ENCODE data around the gene TPCN1. TPM values are rescaled to one million over a fixed set of nuclear protein-coding genes. Genes with fewer than 3 reads are reported as not detected.

The TPCN1 gene
- total RNA-seq, 2 donors from 2014 or later: 28.8 to 50.8 TPM

DNA sequence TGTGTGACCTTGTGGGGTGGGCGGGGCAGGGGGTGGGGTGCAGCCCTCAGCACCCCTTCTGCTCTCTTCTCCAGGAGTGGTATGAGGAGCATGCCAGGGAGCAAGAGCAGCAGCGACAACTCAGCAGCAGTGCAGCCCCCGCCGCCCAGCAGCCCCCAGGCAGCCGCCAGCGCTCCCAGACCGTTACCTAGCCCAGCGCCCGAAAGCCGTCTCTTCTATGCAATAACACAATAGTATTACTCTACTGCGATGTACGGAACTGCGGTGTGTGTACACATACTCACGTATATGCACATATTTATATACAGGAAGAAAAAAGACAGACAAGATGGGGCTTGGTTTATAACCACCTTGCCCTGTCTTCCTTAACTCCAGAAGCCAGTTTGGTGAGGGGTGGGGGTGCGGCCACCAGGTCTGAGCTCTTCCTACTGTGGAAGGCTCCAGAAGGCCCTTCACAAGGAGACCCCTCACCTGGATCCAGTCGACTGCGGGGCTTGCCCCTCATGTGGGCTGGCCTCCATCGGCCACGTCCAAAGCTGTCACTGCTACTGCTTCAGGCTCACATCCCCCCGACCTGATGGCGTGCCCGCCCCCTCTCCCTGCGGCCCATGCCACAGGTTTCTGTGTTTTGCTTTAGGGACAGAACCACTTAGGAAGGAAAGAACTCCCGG is 74.8 kb downstream of the TPCN1 start:
- DNase-seq (ENCODE audit: low spot score): no peak
- intact Hi-C loops (cut with DNase I): no loop called here

DNA sequence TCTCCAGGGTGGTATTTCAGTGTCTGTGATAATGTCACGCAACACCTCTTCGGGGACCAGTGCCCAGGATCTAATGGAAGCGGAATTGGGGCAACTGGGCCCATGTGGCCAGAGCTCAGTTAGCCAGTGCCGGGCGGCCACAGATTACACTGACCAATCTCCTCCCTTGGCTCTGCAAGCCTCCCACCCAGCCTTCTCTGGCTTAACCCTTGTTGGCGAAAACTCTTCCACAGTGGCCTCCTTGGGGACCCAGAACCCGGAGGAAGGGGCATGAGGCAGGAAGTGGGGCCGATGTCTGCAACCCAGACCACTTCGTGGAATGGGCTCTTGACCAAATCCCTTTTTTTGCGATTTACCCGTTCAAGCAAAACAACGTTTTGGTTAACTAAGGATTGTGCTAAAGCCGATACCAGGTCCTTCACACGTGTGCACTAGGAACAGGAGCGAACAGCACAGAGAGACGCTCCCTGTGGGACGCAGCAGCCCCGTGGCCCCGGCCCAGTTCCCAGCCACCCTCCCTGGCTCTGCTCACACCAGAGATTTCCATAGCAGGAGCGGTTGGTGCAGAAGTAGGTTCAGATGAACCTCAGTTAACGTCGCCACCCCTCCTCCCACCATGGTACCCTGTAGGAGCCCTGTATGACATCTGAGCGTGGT is 75.4 kb downstream of the TPCN1 start:
- intact Hi-C loops (cut with DNase I): no loop called here
- no peak for DNase-seq (ENCODE audit: low spot score)

DNA sequence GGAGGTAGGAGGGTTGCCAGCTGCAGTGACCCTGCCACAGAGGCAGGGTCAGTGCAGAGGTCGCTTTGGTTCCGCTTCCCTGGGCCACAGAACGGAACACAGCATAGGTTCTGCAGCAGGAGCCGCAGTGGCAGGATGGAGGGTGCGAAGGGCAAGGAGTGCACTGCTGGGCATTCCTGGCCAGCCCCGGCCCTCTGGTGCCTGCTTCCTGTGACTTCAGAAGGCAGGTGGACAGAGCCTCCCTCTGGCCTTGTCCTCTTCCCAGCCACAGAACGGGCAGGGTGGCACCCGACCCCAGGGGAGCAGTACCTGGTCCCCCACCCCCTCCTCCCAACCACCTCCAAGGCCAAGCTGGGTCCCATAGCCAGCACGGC is 75.9 kb downstream of the TPCN1 start:
- intact Hi-C loops (cut with DNase I): no loop called here

DNA sequence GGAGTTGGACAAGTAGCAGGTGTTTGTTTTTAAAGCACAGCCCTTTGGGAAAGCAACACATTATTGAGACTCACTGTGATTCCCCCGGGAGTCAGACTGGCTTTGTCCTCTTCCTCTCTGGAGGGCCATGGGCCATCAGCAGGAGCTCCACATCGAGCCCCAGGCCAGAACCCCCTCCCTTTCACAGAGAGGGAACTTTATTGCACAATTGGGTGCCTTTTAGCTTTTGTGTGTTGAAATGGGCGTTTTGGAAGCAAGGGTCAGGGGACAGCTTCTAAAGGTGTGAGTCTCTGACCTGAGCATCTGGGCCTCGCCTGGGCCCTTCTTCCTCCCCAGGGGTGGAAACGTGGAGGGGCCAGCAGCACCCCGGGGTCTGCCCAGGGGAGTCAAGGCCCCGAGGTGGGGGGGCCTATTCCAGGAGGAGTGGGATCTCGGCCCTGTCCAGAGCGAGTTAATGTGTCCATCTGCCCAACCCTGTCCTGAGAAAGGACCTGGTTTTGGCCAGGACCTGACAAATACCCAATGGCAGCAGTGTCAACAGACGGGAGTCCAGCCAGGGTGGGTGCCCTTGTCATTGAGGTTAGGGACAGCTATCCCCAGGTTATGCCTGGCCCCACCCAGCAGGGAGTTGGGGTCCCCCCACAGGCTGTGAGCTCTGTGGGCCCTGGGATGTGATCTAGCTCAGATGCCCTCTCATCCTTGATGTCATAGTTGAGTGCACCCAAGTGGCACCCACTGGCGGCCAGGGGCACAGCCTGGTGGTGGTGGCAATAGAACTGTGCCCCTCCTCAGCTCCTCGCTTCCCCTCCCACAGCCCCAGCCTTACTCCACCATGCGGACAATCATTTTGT is 76.6 kb downstream of the TPCN1 start:
- no peak for DNase-seq (ENCODE audit: low spot score)
- intact Hi-C loops (cut with DNase I): no loop called here

More for the DNA sequence above, 75.9 kb downstream of the TPCN1 start:
- no peak for DNase-seq (ENCODE audit: low spot score)

DNA sequence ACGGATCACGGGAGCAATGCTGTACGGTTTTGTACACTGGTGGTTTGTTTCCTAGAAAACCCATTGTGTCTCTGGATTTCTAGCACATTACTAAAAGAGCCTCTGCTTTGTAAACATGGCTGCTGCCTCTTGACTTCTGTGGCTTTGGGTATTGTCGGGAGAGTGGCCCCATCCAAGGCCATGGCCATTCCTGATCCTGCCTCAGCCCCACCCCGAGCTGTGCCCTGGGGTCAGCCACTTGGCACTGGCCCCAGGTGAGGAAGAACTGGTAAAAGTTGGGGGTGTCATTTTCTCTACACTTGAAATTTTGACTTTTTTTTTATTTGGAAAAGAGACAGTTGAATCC is 77.2 kb downstream of the TPCN1 start:
- intact Hi-C loops (cut with DNase I): no loop called here
- no peak for DNase-seq (ENCODE audit: low spot score)

DNA sequence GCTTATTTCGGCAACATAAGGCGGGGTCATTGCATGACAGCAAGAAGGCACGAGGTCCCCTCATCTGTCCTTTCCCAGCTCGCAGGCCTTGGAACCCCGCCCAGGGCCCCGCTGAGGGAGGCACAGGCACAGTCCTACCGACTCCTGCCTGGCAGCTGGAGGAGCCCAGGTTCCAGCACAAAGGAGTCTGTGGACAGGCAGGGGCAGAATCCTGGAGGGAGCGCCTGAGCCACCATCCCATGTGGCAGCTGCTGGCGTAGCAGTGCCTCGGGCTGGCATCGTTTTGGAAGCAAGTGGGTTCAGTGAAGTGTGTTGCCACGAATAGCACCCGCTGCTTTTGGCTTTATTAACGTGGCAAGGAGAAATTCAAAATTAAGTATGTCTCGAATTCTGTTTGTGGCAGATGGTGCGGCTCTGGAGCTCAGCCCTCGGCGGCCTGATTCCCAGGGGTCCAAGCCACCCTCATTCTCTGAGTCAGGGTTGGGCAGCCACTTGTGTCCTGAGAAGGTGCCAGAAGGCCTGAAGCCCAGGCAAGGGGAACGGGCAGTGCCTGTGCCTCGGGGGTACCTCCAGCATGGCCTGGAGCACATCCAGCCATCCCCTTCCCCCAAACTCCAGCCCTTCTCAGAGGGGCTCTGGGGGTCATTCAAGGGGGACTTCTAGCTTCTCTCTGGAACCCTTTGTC is 77.7 kb downstream of the TPCN1 start:
- no peak for DNase-seq (ENCODE audit: low spot score)
- intact Hi-C loops (cut with DNase I): no loop called here

DNA sequence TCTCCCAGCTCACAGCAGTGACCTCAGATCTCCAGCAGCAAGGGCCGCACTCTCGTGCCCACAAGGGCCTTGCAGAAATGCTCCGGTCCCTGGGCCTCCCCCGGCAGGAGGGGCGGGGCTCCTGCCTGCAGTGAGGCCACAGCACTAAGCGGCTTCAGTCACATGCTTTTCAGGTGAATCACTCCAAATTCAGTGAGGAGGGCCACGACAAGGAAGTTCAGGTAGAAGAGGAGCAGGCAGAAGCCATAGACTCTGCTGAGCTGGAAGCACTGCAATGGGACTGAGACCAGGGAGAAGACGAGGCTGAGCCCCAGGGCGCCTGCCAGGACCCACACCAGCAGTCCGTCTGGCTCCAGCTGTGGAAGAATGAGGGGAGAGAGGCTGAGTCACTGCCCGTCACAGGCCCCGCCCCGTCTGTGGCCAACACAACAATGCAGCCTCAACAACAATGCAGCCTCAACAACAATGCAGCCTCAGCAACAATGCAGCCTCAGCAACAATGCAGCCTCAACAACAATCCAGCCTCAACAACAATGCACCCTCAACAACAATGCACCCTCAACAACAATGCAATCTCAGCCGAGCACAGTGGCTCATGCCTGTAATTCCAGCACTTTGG is 78.5 kb downstream of the TPCN1 start:
- peak; percentile 89 for DNase-seq (ENCODE audit: low spot score)
- intact Hi-C loops (cut with DNase I): no loop called here

DNA sequence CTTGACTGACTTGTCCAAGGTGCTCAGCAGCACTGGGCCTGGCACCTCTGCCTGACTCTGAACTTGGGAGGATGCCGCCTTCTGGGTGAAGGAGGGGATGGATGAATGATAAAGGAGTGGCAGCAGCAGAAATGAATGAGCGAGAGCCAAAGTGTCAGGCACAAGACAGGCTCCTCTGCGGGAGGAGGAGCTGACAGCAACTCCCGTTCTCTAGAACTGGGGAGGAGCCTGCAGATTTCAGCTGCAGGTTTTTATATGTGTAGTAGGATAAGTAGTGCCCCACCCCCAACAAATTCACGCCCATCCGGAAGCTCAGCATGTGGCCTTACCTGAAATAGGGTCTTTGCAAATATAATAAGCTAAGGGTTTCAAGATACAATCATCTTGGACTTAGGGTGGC is 80.5 kb downstream of the TPCN1 start:
- intact Hi-C loops (cut with DNase I): no loop called here
- DNase-seq (ENCODE audit: low spot score): no peak

DNA sequence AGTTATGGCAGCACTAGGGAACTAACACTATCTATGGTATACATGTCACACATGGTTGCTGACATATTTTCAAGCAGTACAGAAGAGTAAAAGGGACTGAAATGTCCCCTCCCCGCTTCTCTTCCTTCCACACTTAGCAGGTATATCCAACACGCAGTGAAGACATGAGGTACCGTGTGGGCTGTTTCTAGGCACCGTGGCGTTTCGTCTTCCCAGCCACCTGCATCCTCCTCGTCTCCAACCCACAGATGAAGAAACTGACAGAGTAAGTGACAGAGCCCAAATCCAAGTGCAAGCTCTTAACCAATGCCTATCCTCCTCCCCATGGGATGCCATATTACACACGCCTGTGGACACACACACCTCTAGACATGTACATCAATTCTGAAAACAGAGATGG is 81.2 kb downstream of the TPCN1 start:
- intact Hi-C loops (cut with DNase I): no loop called here

DNA sequence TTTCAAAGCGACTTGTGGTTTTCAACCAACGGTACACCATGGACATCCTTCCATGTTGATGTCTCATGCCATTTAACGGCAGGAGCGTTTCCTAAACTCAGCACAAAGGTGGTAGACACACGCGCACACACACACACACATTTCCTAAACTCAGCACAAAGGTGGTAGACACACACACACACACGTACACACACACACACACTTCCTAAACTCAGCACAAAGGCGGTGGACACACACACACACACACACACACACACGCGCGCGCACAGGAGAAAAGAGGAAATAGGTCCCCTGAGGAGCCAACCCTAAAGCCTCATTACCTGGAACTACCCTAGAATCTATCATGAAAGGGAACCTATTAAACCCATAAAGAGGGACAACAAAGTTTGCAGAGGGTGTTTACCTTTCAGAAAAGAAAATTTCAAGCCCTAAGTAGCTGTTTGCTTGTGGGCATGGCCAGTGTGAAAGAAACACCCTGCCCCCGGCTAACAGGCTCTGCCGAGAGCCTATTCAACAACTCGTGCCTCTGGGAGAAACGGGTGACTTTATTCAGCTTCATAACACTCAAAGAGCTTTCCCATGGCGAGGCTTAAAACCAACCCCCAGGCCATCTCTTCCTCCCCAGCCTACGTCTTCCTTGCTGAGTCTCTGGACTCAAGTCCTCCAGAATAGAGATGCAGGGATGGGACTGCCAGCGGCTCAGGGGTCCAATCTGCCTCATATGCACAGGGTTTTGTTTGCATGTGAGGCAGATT is 81.8 kb downstream of the TPCN1 start:
- DNase-seq (ENCODE audit: low spot score): no peak
- intact Hi-C loops (cut with DNase I): no loop called here

More for the DNA sequence above, 81.2 kb downstream of the TPCN1 start:
- DNase-seq (ENCODE audit: low spot score): no peak

DNA sequence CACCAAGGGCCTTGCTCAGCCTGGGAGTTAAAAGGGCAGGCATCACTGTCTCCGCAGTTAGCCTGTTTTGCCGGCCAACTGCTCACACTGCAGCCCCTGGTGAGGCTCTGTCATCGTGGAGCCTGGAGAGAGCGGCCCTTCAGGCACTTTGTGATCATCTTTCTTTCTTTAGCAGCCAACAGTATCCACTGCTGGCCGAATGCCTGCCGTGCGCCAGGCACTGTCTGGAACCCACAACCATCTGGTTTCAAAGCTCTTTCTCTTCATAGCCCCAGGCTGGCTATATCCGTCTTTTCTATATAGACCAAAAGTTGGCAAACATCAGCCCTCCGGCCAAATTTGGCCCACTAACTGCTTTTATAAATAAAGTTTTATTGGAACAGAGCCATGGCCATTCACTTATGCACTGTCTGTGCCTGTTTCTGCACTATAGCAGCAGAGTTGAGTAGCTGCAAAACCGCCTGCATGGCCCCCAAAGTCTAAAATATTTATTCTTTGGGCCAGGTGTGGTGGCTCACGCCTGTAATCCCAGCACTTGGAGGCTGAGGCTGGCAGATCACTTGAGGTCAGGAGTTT is 84.1 kb downstream of the TPCN1 start:
- intact Hi-C loops (cut with DNase I): no loop called here
- no peak for DNase-seq (ENCODE audit: low spot score)

DNA sequence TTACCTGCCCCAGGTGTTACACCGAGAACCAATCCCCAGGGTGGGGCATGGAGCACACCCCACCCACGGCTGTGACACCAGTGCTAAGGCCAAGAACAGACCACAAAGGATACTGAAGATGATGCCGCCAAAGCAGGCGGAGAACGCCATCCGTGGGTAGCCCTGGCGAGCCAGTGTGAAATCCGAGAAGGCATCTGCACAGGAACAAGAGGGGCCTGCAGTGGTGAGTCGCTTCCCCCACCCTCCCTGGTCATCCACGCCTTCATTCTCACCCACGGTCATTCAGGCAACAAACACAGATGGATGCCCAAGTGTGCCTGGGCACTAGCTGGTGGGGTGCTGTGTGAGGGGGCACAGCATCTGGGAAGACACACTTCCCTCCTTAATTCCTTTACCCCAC is 85.1 kb downstream of the TPCN1 start:
- intact Hi-C loops (cut with DNase I): no loop called here
- DNase-seq (ENCODE audit: low spot score): no peak

DNA sequence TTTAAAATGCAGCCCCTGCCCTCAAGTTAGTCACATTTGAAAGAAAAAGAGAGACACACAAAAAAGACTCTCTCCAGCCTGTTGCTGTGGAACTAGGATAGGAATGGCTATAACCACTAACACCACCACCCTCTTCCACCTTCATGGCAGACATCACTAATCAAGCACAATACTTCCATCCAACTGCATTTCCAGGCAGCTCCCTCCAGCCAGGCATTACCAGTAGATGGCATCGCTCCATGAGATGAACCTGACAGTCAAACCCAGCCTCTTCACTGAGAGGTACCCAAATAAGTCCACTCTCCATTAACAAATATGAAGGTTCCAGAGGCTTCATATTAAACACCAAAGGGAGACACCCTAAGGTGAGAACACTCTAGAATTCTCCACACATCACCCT is 89.2 kb downstream of the TPCN1 start:
- intact Hi-C loops (cut with DNase I): loop anchor here in 1 of 2 donors (10.0 kb wide), 1 partner anchor 114 kb away; the partner anchor contains the start of gene SDSL
- no peak for DNase-seq (ENCODE audit: low spot score)

DNA sequence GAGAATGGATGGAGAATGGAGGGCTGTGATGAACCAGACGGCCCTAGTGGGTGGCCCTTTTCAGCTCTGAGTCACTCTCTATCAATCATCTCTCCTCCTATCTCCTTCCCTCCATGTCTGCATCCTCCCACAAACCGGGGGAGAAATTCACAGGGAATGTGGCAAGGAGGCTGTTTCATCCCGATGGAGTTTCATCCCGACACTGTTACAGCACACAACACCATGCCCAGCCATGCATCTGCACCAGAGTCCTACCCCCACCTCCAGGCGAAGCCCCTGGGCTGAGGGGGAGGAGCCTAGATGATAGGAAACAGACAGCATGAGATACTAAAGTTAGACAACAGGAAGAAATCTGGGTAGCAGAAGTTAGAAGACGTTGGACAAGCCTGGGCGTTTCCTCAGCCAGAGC is 92.9 kb downstream of the TPCN1 start:
- intact Hi-C loops (cut with DNase I): loop anchor here in 1 of 2 donors (10.0 kb wide), 1 partner anchor 111 kb away; the partner anchor contains the start of gene SDSL

DNA sequence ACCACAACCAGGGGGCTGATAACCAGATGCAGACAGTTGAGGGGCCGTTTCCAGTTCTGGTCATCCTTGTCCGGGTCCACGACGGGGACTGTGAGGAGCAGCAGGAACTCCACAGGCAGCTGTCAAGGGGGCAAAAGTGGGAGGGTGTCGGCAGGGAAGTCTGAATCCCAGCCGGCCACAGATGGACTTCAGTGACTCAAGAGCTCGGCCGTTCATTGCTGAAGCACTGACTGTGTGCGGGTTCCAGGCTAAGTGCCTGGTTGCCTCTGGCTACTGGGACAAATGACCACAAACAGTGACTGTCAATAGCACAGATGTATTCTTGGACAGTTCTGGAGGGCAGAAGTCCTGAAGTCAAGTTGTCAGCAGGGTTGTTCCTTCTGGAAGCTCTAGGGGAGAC is 94.1 kb downstream of the TPCN1 start:
- intact Hi-C loops (cut with DNase I): loop anchor here in 1 of 2 donors (10.0 kb wide), 1 partner anchor 109 kb away; the partner anchor contains the start of gene SDSL
- no peak for DNase-seq (ENCODE audit: low spot score)

More for the DNA sequence above, 92.9 kb downstream of the TPCN1 start:
- no peak for DNase-seq (ENCODE audit: low spot score)

DNA sequence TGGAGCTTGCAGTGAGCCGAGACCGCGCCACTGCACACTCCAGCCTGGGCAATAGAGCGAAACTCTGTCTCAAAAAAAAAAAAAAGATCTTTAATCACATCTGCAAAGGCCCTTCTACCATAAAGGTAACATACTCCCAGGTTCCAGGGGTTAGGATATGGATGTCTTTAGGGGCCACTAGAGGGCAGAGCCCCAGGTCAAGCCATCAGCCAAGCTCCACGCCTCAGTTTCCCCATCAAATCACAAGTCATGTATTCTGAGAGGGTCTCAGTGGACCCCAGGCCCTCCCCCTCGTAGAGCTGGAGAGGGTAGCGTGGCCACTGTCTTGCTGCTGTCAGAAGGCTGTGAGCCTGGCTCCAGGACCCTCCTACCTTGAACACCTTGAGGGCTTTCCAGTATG is 94.9 kb downstream of the TPCN1 start:
- intact Hi-C loops (cut with DNase I): loop anchor here in 1 of 2 donors (10.0 kb wide), 1 partner anchor 109 kb away; the partner anchor contains the start of gene SDSL
- no peak for DNase-seq (ENCODE audit: low spot score)

DNA sequence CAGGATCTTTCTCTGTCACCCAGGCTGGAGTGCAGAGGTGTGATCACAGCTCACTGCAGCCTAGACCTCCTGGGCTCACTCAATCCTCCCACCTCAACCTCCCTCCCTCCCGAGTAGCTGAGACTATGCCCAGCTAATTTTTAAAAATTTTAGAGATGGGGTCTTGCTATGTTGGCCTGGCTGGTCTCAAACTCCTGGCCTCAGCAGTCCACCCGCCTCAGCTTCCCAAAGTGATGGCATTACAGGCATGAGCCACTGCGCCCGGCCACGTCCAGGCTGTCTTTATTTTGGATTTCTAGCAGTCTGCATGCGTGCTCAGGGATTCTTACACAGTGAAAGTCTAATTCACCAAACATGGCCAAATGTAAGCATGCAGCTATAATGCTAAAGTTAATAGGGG is 95.9 kb downstream of the TPCN1 start:
- no peak for DNase-seq (ENCODE audit: low spot score)
- intact Hi-C loops (cut with DNase I): loop anchor here in 1 of 2 donors (10.0 kb wide), 1 partner anchor 108 kb away; the partner anchor contains the start of gene SDSL
